WTC11 (cell line): Measurements from ENCODE around the gene SNX19. TPM values are rescaled to one million over a fixed set of nuclear protein-coding genes. Genes with fewer than 3 reads are reported as not detected.

Source experiments
- ATAC-seq: fragments of 200-7000 bp; cut with Tn5 transposase; 2 replicates; pipeline ENCODE4 v1.10.0; 2021; ENCODE audit warnings: mild to moderate bottlenecking, moderate library complexity
- CTCF ChIA-PET: fragments of 300-600 bp; sonication (Branson Sonifier 250); formaldehyde crosslinking; loops from one replicate; lab custom pipeline; 2021; ENCODE audit warnings: antibody characterized with exemption; lab: Charles Lee
- POLR2A ChIA-PET: fragments of 350-600 bp; sonication (Branson Sonifier 250); formaldehyde crosslinking; loops from one replicate; lab custom pipeline; 2021; ENCODE audit warnings: antibody characterized with exemption; lab: Charles Lee
- DNase-seq: peaks from one replicate; pipeline ENCODE4 v3.0.0; 2021; ENCODE audit warnings: low spot score
- H3K27ac Mint-ChIP-seq: 2 replicates; pipeline ENCODE4 v1.8.0; 2021; ENCODE audit warnings: mixed read lengths
- H3K27me3 Mint-ChIP-seq: 2 replicates; pipeline ENCODE4 v1.8.0; 2021; ENCODE audit warnings: low read depth, mild to moderate bottlenecking, moderate library complexity, mixed read lengths
- H3K36me3 Mint-ChIP-seq: 2 replicates; pipeline ENCODE4 v1.8.0; 2021; ENCODE audit warnings: mixed read lengths
- H3K4me1 Mint-ChIP-seq: 2 replicates; pipeline ENCODE4 v1.8.0; 2022; ENCODE audit warnings: mixed read lengths
- H3K4me3 Mint-ChIP-seq: 2 replicates; pipeline ENCODE4 v1.8.0; 2021; ENCODE audit warnings: mild to moderate bottlenecking, moderate library complexity, mixed read lengths
- H3K9me3 Mint-ChIP-seq: 2 replicates; pipeline ENCODE4 v1.8.0; 2021; ENCODE audit warnings: mixed read lengths
- ATF6 ChIP-seq: sonication (generic); formaldehyde crosslinking; IDR thresholded peaks from 2 replicates; pipeline ENCODE4 v1.8.1; 2023; ENCODE audit warnings: mild to moderate bottlenecking, missing genetic modification reagents
- CBFB ChIP-seq: sonication (generic); formaldehyde crosslinking; IDR thresholded peaks from 2 replicates; pipeline ENCODE4 v1.8.1; 2022; ENCODE audit warnings: mild to moderate bottlenecking, low read depth, missing genetic modification reagents
- ELF4 ChIP-seq: sonication (generic); formaldehyde crosslinking; IDR thresholded peaks from 2 replicates; pipeline ENCODE4 v1.8.1; 2022; ENCODE audit warnings: low read depth, mild to moderate bottlenecking, moderate library complexity, missing genetic modification reagents
- FOXP1 ChIP-seq: sonication (generic); formaldehyde crosslinking; IDR thresholded peaks from 2 replicates; pipeline ENCODE4 v1.8.0; 2022; ENCODE audit warnings: missing genetic modification reagents, mild to moderate bottlenecking, moderate library complexity, borderline replicate concordance
- GTF2I ChIP-seq: fragments of 250-450 bp; sonication (Bioruptor Pico); conservative IDR thresholded peaks from 2 replicates; pipeline ENCODE4 v1.4.0; 2021; ENCODE audit warnings: mild to moderate bottlenecking
- HMGXB4 ChIP-seq: sonication (generic); formaldehyde crosslinking; IDR thresholded peaks from 2 replicates; pipeline ENCODE4 v1.8.1; 2023; ENCODE audit warnings: mild to moderate bottlenecking, moderate library complexity, missing genetic modification reagents
- IRF2 ChIP-seq: sonication (generic); formaldehyde crosslinking; IDR thresholded peaks from 2 replicates; pipeline ENCODE4 v1.8.0; 2022; ENCODE audit warnings: low read depth, missing genetic modification reagents, borderline replicate concordance
- MLX ChIP-seq: sonication (generic); formaldehyde crosslinking; IDR thresholded peaks from 2 replicates; pipeline ENCODE4 v1.8.1; 2023; ENCODE audit warnings: mild to moderate bottlenecking, missing genetic modification reagents, moderate library complexity
- MXD4 ChIP-seq: fragments of 250-450 bp; sonication (Bioruptor Pico); IDR thresholded peaks from 2 replicates; pipeline ENCODE4 v1.8.0; 2021; ENCODE audit warnings: mild to moderate bottlenecking, moderate library complexity, borderline replicate concordance
- NFATC4 ChIP-seq: fragments of 250-450 bp; sonication (Bioruptor Pico); IDR thresholded peaks from 2 replicates; pipeline ENCODE4 v1.9.0; 2021; ENCODE audit warnings: mild to moderate bottlenecking
- NFYB ChIP-seq: sonication (generic); formaldehyde crosslinking; conservative IDR thresholded peaks from 2 replicates; pipeline ENCODE4 v1.8.0; 2022; ENCODE audit warnings: low read depth, missing genetic modification reagents
- NR3C1 ChIP-seq: sonication (generic); formaldehyde crosslinking; conservative IDR thresholded peaks from 2 replicates; pipeline ENCODE4 v1.8.1; 2023; ENCODE audit warnings: low read depth, mild to moderate bottlenecking, missing genetic modification reagents
- TEAD1 ChIP-seq: sonication (generic); formaldehyde crosslinking; IDR thresholded peaks from 2 replicates; pipeline ENCODE4 v1.8.0; 2022; ENCODE audit warnings: mild to moderate bottlenecking, missing genetic modification reagents
- TEAD4 ChIP-seq: sonication (generic); formaldehyde crosslinking; IDR thresholded peaks from 2 replicates; pipeline ENCODE4 v1.8.0; 2022; ENCODE audit warnings: mild to moderate bottlenecking, missing genetic modification reagents
- USF1 ChIP-seq: sonication (generic); formaldehyde crosslinking; IDR thresholded peaks from 2 replicates; pipeline ENCODE4 v1.8.0; 2022; ENCODE audit warnings: mild to moderate bottlenecking, missing genetic modification reagents
- ZBTB21 ChIP-seq: sonication (generic); formaldehyde crosslinking; IDR thresholded peaks from 2 replicates; pipeline ENCODE4 v1.8.1; 2023; ENCODE audit warnings: mild to moderate bottlenecking, missing genetic modification reagents, borderline replicate concordance
- ZNF138 ChIP-seq: sonication (generic); formaldehyde crosslinking; conservative IDR thresholded peaks from 2 replicates; pipeline ENCODE4 v1.8.1; 2022; ENCODE audit warnings: mild to moderate bottlenecking, moderate library complexity, missing genetic modification reagents
- ZNF396 ChIP-seq: fragments of 250-450 bp; sonication (Bioruptor Pico); IDR thresholded peaks from 2 replicates; pipeline ENCODE4 v1.8.0; 2021; ENCODE audit warnings: mild to moderate bottlenecking, moderate library complexity, borderline replicate concordance
- ZNF425 ChIP-seq: fragments of 250-450 bp; sonication (Bioruptor Pico); conservative IDR thresholded peaks from 2 replicates; pipeline ENCODE4 v1.9.0; 2021; ENCODE audit warnings: mild to moderate bottlenecking
- ZNF512 ChIP-seq: sonication (generic); formaldehyde crosslinking; IDR thresholded peaks from 2 replicates; pipeline ENCODE4 v1.8.1; 2022; ENCODE audit warnings: missing genetic modification reagents, borderline replicate concordance
- total RNA-seq: library from RNA; stranded (reverse); gene quantifications from 3 replicates; pipeline ENCODE4 v1.2.3, GENCODE V29; 2021
- TF ChIP-seq, protein P1 (sequence below): sonication (generic); formaldehyde crosslinking; IDR thresholded peaks from 2 replicates; pipeline ENCODE4 v1.8.1; 2022; ENCODE audit warnings: mild to moderate bottlenecking, missing genetic modification reagents, moderate library complexity, borderline replicate concordance

SNX19 gene
- total RNA-seq, 1 experiment from 2014 or later, result 25.2 TPM

DNA sequence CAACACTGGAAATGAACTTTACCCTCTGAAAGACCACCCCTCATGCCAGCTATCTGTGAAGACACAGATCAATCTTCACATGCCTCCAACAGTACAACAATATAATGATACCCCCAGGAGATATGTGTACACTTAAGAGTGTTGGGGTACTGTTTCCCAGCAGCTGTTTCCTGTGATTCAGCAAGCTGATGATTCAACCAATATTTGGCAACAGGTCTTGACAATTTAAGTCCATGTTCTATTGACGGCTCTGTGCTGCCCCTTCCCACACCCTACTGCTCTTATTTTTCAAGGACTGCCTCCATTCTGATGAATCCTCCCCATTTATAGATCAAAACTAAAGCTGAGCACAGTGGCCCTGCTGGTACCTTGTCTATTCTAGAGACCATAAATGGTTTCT lies 6.6 kb downstream of the SNX19 start (continued):
- TF ChIP-seq NFATC4 (CRISPR knock-in tag) (no peak), HMGXB4 (no peak), ZNF512 (CRISPR knock-in tag) (no peak), MXD4 (no peak), MLX (no peak), USF1 (CRISPR knock-in tag) (no peak), NFYB (CRISPR knock-in tag) (no peak), IRF2 (CRISPR knock-in tag) (no peak), ATF6 (CRISPR knock-in tag) (no peak), CBFB (CRISPR knock-in tag) (no peak), NR3C1 (no peak)

- Mint-ChIP-seq H3K4me1 (0 out of 2 replicates have a peak, but pooled peaks cover 3% of the 10 kb centered on the region), H3K36me3 (peaks cover 42% of the 10 kb centered on the region), H3K27me3 (no peaks in the 10 kb centered on the region), H3K27ac (no peak overlapping the region), H3K9me3 (no peaks in the 10 kb centered on the region), H3K4me3 (no peak overlapping the region)
- TF ChIP-seq ZNF425 (CRISPR knock-in tag) (no peak), GTF2I (no peak), ZBTB21 (CRISPR knock-in tag) (no peak), ELF4 (CRISPR knock-in tag) (no peak), ZNF396 (CRISPR knock-in tag) (no peak), TEAD1 (CRISPR knock-in tag) (no peak), FOXP1 (no peak), TEAD4 (CRISPR knock-in tag) (no peak), ZNF138 (CRISPR knock-in tag) (no peak)
- TF ChIP-seq, protein P1, sequence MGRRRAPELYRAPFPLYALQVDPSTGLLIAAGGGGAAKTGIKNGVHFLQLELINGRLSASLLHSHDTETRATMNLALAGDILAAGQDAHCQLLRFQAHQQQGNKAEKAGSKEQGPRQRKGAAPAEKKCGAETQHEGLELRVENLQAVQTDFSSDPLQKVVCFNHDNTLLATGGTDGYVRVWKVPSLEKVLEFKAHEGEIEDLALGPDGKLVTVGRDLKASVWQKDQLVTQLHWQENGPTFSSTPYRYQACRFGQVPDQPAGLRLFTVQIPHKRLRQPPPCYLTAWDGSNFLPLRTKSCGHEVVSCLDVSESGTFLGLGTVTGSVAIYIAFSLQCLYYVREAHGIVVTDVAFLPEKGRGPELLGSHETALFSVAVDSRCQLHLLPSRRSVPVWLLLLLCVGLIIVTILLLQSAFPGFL (CRISPR knock-in tag), result no peak
- ATAC-seq, result no peak
- DNase-seq, result no peak
- POLR2A ChIA-PET, result no interaction called here
- CTCF ChIA-PET, result no interaction called here
Measured at GRCh38 chr11:130908770-130909625, 7.3 kb downstream of the SNX19 start.
